GM21423 (cell line): ENCODE data around the gene NUMA1.

Experiments
- ATAC-seq: cut with Tn5 transposase; IDR thresholded peaks from one replicate; pipeline ENCODE4 v1.9.1; 2021; ENCODE audit warnings: mild to moderate bottlenecking, moderate library complexity; ENCODE audit not compliant: unreplicated experiment

NUMA1 gene

DNA sequence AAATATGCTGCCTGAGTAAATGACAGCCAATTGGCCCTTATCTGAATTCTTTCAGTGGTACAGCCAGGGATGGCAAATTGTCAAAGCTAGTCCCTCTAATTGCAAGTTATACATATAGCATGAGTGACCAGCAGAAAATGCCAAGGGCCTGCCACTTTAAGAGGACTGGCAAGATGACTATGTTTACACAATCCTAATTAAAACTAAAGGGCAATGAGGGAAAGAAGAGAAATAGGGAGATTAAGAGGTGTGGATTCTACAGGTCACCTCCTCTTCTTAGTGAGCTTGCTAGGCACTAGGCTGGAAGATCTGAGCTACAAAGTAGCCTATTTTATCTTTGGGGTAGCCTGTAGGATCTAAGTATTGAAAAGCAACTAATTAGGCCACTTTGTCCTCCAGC, 13.5 kb downstream of the NUMA1 start:
- ATAC-seq, result no peak

DNA sequence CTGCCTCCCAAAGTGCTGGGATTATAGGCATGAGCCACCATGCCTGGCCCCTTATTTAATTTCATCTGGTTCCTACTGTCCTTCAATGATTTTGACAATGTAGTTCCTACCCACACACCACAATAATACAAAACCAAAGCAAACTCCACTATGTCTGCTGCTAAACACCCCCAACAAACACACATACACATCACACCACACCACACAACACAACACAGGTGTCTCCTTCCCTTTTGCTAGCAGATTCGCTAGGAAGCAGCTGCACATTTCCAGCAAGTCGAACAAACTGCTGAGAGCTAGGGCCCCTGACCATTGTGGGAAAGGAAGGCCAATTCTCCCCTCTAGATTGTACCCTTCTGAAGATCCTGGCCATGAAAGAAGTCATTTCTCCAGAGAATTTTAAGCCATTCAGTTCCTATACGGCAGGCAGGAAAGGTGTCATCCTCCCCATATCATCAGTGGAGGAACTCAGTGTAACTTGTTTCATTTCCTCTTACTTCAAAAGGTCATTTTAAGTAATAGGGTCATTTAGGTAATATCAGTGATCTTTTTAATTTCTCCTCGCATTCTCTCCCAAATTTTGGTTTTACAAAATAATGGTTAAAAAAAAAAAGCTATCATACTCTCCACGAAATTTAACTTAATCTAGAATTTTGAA, 18.5 kb downstream of the NUMA1 start:
- no peak for ATAC-seq

DNA sequence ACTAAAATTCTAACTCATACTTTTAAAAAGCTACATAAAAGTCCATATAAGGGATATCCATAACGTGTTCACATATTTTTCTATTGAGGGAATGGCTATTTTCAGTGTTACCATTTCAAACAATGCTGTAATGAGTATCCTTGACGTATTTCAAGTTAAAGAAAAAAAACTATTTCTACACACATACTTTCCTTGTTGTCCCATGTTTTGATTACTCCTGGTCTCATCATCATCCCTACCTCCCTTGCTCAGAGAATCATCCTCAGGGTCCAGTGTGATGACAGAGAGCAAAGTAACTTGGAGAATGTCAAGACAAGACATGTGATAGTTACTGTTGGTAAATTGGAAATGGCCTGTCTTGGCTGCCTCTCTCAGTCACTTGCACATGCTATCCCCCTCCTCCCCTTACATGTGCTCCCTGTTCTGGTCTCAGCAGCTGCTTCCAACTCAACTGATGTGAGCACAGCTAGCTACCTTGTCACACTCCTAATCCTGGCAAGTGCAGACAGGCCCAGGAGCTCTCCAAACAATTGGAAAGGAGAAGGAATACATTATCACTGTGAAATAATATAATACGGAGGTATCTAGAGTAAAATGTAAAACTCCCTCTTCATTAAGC, 21.8 kb downstream of the NUMA1 start:
- ATAC-seq, result no peak

DNA sequence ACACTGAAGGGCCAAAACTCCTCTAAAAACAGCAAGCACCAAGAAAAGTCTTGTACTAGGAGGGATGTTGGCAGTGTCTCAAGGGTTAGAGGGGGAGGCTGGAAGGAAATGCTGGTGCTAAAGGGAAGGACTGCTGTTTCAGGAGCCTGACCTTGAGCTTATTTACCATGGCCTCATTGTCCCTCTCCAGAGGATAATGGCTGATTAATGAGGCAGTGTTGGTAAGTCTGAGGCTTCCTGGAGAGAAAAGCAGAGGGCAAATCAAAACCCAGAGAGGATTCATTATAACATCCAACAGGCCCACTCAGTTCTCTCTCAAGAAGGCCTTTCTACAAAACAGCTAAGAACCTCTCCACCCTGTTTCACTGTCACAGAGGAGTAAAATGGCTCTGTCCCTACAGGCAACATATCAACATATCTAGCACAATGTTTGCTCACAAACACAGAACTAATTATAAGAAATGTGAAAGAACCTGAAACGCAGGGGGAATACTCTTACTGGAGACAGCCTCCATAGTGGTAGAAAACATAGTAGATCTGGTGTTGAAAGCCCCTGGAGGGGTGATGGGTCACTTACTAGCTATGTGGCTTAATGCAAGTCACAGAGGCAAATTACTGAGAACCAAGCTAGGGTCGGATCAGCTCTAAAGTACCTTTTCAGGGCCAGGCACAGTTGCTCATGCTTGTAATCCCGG, 31.4 kb downstream of the NUMA1 start:
- no peak for ATAC-seq

DNA sequence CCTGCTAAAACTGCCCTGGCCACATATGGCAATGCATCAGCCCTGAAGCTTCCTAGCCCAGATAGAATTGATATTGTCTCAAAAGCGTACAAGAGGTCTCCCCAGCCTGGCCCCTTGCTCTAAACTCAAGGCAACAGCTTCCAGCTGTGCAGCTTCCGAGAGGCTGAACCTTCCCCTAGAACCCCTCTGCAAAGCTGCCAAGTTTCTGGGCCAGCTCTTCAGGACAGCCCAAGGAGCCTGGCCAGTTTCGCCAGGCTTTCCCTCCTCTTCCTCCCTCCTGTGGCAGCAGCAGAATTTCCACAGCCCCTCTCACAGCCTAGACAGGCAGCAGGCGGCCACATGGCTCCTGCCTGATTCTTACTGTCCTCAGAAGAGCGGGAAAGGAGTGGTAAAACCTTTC, 34.5 kb downstream of the NUMA1 start:
- ATAC-seq, result no peak

DNA sequence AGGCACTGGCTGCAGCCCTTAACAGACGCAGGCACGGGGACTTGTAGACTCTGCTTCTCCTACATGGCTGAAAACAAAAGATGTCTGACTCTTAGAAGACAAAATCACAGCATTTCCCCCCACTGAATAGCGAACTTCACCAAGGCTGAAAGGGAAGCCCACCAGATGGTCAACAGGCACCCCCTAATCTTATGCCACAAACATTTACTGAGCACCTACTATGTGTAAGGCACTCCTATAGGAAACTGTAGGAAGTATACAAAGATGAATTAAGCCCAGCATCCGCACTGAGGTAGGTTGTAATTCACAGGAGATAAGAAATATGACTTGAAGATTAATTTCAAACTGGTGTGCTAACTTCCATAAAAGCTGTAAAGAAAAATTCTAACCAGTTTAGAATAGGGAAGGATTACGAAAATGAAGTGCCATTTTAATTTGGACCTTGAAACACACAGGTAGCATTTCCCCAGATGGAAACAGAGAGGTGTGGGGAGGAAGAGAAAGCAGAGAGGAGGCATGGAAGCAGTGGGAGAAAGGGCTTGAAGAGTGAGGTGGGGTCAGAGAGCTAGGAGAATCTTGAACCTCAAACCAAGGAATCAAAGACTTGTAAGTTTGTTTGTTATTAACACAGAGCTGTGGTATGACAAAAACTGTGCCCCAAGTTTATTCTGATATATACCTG, 38.1 kb downstream of the NUMA1 start:
- ATAC-seq, result peak; percentile 2

DNA sequence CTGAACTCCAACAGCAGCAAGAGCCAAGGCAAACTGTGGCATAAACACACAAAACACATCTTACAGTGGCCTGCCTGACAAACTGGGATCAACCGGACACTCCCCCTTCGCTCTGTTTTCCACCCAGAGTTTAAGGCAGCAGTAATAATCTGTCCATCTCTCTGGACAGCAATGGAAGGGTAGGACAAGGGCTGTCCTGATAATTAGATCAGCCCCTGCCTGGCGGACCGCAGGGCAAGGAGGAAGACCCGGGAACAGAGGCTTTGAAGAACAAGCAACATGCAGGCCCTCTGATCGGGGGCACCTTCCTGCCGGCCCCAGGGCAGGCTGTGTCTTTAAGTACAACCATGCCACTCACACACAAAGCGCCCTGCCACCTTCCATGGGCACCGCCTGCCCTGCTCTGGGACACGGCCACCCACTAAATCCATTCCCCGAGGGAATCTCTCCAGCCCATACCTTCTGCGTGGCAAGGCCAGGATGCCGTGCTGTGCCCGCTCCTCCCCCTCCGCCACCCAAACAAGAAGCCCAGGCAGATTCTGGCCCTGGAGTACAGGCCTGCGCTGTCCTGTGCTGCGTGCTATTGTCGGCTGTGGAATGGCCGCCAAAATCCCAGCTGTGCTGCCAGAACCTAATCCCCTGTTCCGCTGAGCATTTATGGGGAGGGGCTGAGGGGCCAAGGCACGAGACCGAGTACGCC, 38.8 kb downstream of the NUMA1 start:
- ATAC-seq, result peak; percentile 35

DNA sequence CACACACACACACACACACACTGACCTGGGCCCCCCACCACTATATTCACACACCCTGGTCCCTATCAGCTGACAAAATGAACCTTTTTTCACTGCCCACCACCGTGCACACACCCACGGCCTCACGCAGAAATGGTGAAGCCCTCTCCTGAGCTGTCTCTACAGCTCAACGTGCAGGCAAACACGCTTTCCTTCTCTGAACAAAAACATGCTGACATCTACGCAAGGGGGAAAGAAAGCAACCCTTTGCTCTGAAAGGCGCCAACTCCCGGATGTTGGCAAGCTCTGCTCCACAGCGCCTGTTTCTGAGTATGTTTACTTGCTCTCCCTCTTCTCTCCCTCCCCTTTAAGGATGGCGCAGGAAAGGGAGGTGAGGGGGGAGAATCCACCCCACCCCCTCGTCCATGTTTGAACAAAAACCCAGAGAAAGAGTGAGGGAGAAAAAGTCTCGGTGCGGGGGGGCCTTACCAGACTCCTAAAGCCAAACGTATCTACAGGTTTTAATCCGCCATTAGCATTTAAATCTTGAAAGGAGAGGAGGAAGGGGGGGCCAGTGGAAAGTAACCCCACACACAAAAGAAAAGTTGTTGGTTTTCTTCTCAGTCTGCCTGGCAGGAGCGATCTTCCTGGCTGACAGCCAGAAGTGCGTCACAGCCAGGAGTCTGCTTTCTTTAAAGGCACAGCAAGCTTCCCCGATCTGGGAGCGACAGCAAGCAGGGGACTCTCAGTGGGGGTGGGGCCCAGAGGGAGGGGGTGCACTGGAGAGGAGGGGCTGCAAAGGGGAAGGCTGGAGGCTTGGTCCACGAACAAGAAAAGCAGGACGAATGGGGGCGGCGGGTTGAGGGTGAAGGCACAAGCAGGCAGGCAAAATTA, 39.6 kb downstream of the NUMA1 start:
- no peak for ATAC-seq

DNA sequence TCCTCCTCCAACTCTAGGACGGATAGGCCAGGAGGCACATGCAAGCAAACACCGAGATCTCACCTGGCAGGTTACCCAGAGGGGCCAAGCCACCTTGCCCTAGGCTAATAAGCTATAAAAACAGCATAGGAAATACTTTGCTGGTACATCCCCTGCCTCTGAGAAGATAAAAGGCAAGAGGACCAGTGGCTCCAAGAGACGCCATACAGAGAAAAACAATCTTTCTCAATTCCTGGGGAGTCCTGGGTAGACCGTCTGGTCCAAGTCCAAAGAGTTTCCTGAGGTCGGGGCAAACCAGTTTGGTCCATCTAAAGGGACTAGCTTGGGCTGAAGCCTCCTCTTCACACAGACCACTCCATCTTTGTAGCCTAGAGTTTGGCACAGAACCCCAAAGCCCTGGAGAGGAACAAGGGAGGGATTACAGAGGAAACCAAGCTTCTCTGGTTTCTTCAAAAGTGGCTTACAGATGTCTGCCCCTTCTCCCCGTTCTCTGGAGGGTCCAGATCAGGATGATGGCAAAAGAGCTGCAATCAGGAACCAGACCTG, 40.4 kb downstream of the NUMA1 start:
- no peak for ATAC-seq

DNA sequence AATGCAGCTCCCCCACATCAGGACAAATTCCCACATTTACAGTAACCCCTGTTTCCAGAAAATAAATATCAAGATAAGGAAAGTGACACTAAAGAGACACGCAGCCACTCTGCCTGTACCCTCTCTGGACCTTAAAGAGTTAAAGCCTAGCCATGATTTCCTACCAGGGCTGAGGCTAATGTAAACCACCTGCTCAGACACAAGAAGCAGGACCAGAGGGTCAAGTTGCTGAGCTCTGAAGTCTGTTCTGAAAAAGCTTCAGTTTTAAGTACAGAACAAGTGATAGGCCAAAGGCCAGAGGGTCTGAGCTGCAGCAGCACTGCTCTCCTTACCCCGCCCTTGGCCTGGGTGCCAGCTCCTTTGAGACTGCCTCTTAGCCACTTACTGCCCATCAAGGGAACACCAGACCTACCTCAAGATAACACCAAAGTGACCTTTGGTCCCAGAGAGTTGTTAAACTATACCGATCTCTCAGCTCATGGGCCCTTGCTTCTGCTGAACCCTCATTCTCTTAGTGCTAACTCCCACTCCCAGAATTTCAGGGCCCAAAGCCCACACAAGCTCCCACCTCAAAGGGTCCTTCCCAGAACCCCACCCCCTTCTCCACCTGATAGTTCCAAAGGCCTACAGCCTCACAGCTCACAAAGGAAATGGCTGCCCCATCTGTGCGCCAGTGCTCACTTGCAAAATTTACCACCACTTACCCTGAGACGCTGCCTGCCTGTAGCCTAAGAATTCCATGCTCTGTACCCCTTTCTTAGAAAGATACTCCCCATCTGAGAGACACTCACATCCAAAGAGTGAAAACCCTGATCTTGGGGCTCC, 41.1 kb downstream of the NUMA1 start:
- ATAC-seq, result no peak

DNA sequence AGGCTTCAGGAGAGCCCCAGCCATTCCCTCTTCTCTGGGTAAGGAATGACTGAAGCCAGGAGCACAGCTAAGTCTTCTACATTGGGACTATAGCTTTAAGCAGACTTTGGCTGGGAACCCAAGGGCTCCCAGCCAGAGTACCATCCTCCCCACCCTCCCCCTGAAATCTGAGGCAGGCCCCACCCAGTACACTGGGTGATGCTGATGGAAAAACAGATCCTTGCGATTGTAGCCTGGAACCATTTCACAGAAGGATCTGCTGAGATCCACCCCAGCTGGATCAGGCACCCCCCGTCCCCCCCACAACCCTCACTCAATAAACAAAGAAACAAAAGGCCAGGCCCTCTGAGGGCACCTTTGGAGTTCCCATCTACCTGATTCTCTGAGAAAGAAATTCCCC, 41.9 kb downstream of the NUMA1 start:
- no peak for ATAC-seq

DNA sequence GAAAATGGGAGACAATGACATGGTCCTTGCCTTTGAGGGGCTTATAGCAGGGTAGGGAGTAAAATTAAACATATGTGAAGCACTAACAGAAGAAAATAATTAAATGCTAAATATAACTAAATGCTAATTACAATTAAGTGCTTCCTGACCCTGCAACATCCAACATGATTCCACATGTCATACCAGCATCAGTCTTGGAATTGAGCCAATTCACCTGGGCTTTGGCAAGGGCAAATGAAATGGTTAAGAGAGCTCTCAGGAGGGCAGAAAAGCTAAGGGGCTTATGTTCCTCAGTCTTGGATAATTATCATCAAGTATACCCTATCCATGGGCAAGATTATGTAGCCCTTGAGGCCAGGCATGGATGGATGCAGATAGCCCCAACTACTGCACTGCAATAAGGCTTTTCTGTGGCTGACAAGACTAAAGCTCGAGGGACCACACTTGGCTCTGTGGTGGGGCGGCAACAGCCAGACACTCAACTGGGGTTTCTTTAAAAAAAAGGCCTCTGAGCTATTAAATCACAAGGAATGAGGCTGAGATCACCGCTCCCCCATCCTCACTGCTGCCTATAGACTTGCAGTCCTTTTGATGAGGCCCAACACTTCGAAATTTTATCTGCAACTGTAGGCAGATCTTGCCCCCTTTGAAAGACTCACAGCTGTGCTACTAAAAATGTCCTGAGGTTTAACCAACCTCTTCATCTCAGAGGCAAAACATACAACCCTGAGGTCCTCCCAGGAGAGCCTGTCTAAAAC, 42.6 kb downstream of the NUMA1 start:
- no peak for ATAC-seq

DNA sequence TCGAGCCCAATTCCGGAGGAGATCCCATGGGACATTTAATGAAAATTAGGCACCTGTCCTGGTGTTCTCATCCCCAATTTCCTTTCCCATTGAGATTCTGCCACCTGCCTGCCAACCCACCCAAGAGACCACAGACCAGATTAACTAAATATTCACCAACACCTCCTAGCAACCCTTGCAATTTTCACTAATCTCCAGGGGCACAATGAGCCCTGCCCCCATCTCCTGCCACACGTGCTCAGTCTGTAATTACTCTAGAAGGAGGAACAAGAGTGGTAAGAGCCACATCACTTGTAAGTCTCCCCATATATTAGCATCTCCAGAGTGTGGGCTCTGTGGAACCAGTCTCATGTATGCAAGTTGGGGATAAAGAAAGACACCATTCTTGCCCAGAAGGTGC, 43.7 kb downstream of the NUMA1 start:
- no peak for ATAC-seq

DNA sequence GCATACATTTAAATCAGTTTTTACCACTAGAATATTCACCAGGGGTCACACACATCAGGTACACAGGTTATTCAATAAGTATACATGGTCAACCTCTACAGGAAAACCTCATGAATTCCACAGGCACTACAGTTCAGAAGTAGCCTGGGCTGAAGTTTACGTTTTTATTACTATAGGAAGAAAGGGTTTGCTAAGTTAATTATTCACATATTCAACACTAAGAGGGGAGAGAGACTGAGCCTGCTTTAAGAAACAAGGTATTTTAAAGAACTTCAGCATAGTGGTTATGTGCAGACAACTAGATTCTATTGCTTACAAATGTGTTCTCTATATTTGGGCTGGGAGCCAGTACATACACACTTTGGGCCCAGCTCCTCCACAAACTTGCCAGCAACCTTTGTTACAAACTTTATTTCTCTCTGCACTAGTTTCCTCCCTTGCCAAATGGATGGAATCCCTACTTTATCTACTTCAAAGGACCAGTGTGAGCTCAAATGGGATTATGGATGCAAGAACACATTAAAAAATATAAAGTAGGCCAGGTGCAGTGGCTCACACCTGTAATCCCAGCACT, 49.8 kb downstream of the NUMA1 start:
- ATAC-seq, result no peak

DNA sequence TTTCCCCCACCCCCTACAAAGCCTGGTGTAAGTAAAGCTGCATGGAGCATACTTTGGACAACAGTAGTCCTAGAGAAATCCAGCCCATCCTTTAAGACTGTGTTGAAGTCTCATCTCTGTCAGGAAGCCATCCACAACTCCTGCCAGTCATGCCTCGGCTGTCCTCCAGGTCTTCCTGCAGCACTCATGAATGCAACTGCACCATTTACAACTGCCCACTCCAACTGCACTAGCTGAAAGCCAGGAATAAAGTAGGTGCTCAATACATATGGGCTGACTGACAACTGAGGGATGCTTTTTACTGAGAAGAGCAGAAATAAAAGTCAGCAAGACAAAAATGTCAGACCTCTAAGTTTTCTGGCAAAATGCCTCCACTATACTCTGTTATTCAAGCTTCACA, 54.3 kb downstream of the NUMA1 start:
- ATAC-seq, result no peak

DNA sequence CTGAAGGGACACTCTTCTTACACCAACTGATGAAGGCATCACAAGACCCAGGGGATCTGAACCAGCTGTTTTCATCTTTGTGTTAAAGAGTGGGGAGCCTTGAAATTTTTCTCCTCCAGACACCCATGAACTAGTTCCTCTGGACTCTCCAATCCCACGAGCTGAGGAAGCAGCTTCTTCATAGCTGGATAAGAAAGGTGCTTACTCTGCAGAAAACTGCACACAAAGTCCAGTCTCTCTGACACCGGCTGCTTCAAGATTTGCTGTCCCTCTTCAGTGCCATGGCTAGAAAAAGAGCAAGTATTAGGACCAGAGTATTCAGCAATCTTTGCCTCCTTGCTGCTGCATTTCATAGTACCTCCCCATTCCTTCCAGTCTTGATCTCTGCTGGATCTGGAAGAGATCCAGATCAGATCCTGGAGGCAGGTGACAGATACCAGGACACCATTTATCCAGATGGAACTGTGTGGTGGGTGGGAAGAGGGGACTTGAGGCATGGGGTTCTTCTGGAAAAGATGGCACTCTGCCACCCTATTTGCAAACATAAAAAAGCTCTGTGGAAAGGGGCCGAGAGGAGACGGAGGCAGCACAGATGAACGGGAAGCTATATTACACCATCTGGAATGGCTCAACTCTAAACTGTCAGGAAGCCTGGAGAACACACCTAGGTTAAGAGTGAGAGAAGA, 56.1 kb downstream of the NUMA1 start:
- ATAC-seq, result no peak

DNA sequence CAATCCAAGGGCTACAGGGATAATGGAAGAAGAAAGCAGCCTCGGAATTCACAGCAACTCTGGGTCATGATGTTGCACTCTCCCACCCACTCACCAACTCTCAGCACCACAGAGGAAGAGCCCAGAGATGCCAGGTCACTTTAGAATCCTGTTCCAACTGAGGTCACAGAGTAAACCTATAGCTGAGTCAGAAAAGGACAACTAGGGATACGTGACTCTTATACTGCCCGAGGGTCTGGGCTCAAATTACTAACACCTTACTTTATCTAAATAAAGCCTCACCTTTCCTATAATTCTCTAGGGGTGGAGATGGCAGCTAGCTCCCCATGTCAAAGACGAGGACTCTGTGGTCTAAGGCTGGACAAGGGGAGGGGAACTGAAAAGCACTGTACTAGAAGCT, 57.0 kb downstream of the NUMA1 start:
- no peak for ATAC-seq

DNA sequence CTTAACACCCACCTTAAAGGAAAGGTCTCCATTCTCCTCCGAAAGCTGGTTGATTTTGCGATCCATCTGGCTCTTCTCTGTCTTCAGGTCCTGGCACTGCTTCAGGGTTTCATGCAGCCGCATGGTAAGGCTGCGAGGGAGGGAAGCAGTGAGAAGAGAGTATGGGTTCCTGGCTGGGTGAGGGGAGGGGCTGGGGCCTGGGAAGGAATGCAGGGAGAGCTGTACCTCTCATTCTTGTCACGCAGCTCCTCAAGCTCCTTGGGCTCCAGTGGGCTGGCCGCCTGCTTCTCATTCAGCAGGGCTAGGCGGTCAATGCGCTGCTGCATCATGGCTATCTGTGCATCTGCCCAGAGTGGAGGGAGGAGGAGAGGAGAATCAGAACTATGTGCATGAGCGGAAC, 62.2 kb downstream of the NUMA1 start:
- no peak for ATAC-seq
